ENCODE measurements around the gene MEG3.

DNA sequence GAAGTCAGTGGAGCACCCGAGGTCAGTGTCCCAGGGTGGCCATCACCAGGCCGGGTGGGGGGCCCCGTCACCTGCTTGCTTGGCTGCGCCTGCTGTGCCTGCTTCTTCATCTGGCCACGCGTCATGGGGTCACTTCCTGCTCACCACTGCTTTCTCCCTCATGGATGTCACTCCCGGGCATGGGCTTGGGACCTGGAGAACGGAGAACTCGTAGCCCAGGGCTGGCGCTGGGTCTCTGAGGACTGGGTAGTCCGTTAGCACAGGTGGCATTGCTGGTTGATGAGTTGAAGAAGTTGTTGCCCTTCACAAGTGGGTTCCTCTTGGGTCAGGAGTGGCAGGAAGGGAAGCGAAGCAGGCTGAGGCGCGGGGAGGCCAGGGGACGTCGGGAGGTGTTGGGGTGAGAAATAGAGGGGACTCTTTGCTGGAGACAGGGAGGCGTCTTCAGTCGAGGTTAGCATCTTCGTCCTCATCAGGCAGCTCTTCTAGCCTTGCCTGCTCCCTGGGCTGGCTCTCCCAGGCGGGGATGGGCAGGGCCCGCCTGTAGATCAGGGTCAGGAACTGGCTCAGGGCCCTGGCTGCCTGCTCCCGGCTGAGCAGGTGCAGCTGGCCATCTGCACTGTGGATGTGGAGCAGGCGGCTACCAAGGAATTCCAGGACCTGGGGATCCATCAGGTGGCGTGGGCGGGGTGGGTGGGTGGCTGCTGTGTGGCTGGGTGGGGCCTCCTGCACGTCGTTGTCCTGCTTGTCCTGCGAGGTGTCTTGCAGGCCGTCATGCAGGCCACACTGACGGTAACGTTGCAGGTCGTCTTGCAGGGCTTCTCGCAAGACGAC lies 54.6 kb downstream of the MEG3 start:
- TF ChIP-seq POLR2A (IDR thresholded peaks at IDR 0.05), result no peak
- TF ChIP-seq, protein P1, sequence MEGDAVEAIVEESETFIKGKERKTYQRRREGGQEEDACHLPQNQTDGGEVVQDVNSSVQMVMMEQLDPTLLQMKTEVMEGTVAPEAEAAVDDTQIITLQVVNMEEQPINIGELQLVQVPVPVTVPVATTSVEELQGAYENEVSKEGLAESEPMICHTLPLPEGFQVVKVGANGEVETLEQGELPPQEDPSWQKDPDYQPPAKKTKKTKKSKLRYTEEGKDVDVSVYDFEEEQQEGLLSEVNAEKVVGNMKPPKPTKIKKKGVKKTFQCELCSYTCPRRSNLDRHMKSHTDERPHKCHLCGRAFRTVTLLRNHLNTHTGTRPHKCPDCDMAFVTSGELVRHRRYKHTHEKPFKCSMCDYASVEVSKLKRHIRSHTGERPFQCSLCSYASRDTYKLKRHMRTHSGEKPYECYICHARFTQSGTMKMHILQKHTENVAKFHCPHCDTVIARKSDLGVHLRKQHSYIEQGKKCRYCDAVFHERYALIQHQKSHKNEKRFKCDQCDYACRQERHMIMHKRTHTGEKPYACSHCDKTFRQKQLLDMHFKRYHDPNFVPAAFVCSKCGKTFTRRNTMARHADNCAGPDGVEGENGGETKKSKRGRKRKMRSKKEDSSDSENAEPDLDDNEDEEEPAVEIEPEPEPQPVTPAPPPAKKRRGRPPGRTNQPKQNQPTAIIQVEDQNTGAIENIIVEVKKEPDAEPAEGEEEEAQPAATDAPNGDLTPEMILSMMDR (IDR thresholded peaks at IDR 0.05), result no peak

All from adrenal gland (tissue), 5 donors.